OCI-LY7 (cell line): ENCODE data around the gene CORO7. TPM values are rescaled to one million over a fixed set of nuclear protein-coding genes. Genes with fewer than 3 reads are reported as not detected.

ENCODE experiments used
- BruUV-seq: library from RNA; stranded (reverse); fragments of 400-500 nt; replicated peaks from 2 replicates; lab custom pipeline; 2021; lab: Mats Ljungman, UMichigan
- CTCF ChIA-PET: fragments of 300-600 bp; sonication (Branson Sonifier 250); formaldehyde crosslinking; loops from one replicate; lab custom pipeline; 2022; ENCODE audit warnings: antibody characterized with exemption; ENCODE audit not compliant: unreplicated experiment; lab: Charles Lee
- POLR2A ChIA-PET: fragments of 300-600 bp; sonication (Branson Sonifier 250); formaldehyde crosslinking; loops from one replicate; lab custom pipeline; 2022; ENCODE audit warnings: antibody characterized with exemption; lab: Charles Lee
- DNase-seq: peaks from one replicate; pipeline ENCODE4 v3.0.0-alpha.2; 2015; ENCODE audit warnings: low spot score
- H2AFZ ChIP-seq: fragments of 200-600 bp; sonication (generic), shearing (Covaris generic); 2 replicates; pipeline ENCODE4 v1.6.1; 2014; ENCODE audit warnings: mild to moderate bottlenecking, antibody characterized with exemption, low read length, moderate library complexity
- H3K27ac ChIP-seq: fragments of 200-600 bp; sonication (generic); 2 replicates; pipeline ENCODE4 v1.5.1; 2014; ENCODE audit warnings: mixed run types, low read depth, mild to moderate bottlenecking, moderate library complexity, low read length, inconsistent platforms; ENCODE audit not compliant: poor library complexity, severe bottlenecking
- H3K36me3 ChIP-seq: fragments of 200-600 bp; sonication (generic); 2 replicates; pipeline ENCODE4 v1.6.1; 2014; ENCODE audit warnings: mild to moderate bottlenecking, antibody characterized with exemption, low read length, moderate library complexity, mixed read lengths; ENCODE audit not compliant: insufficient read depth
- H3K4me1 ChIP-seq: fragments of 200-600 bp; sonication (generic); 2 replicates; pipeline ENCODE4 v1.5.1; 2014; ENCODE audit warnings: mild to moderate bottlenecking, low read length; ENCODE audit not compliant: insufficient read depth, poor library complexity, severe bottlenecking
- H3K4me2 ChIP-seq: fragments of 200-600 bp; sonication (generic); 2 replicates; pipeline ENCODE4 v1.6.1; 2014; ENCODE audit warnings: mild to moderate bottlenecking, low read length
- H3K4me3 ChIP-seq: fragments of 200-600 bp; sonication (generic); 2 replicates; pipeline ENCODE4 v1.5.1; 2014; ENCODE audit warnings: mild to moderate bottlenecking, low read depth, low read length; ENCODE audit not compliant: poor library complexity, severe bottlenecking
- H3K79me2 ChIP-seq: fragments of 200-600 bp; sonication (generic); 2 replicates; pipeline ENCODE4 v1.6.1; 2016; ENCODE audit warnings: low read depth, mild to moderate bottlenecking, low read length, moderate library complexity, mixed read lengths; ENCODE audit not compliant: insufficient read depth
- H3K9me2 ChIP-seq: fragments of 200-600 bp; sonication (generic); 2 replicates; pipeline ENCODE4 v1.6.1; 2016; ENCODE audit warnings: mild to moderate bottlenecking, low read length, mixed read lengths; ENCODE audit not compliant: insufficient read depth
- H3K9me3 ChIP-seq: fragments of 200-600 bp; sonication (generic); 2 replicates; pipeline ENCODE4 v1.6.1; 2014; ENCODE audit warnings: mild to moderate bottlenecking, mixed run types, low read length, mixed read lengths
- H4K20me1 ChIP-seq: fragments of 200-600 bp; sonication (generic); 2 replicates; pipeline ENCODE4 v1.6.1; 2014; ENCODE audit warnings: mild to moderate bottlenecking, antibody characterized with exemption, low read length, moderate library complexity, mixed read lengths; ENCODE audit not compliant: insufficient read depth
- CTCF ChIP-seq: fragments of 200-600 bp; sonication (generic); conservative IDR thresholded peaks from 2 replicates; pipeline ENCODE4 v1.5.1; 2014; ENCODE audit warnings: mild to moderate bottlenecking, antibody characterized with exemption, low read length, moderate library complexity, mixed read lengths
- EZH2phosphoT487 ChIP-seq: fragments of 200-600 bp; sonication (generic); IDR thresholded peaks from 2 replicates; pipeline ENCODE4 v1.6.1; 2018; ENCODE audit warnings: low read depth, borderline replicate concordance, mild to moderate bottlenecking, mixed run types, antibody characterized with exemption, low read length, moderate library complexity, mixed read lengths
- intact Hi-C: fragments of 100-400 bp; cut with micrococcal nuclease; formaldehyde crosslinking; loops from one replicate; pipeline ENCODE4 v1.10.0; 2022; ENCODE audit not compliant: unreplicated experiment
- total RNA-seq, 2 experiments: library from RNA; depleted of rRNA in 1 of 2; stranded (reverse); fragments of >200 nt in 1 of 2; shearing (Covaris generic) in 1 of 2; gene quantifications; 2 replicates each; pipeline ENCODE4 v1.2.3, GENCODE V29; 2014 to 2022

CORO7 gene
- total RNA-seq, 2 experiments from 2014 or later, result 77.2 to 112 TPM

- CTCF ChIA-PET, result interaction anchor here (0.6 to 1.3 kb wide), 3 partner anchors 10 to 98 kb away, joined by 3 read pairs; no protein-coding TSS in a partner anchor
- H3K4me2 ChIP-seq, result peak within 1 kb of the TSS; percentile 74
- intact Hi-C loops, result no loop called here
- H3K9me3 ChIP-seq, result no peaks in the 10 kb centered on the region
- DNase-seq, result peak; percentile 97
- peak within 1 kb of the TSS; percentile 84; the same call in 1 of the 2 replicates for H2AFZ ChIP-seq
- no peaks in the 10 kb centered on the region for H3K9me2 ChIP-seq
- peak within 1 kb of the TSS; percentile 57 for H3K27ac ChIP-seq
- H3K36me3 ChIP-seq, result peaks cover 34% of the 10 kb centered on the region
- H3K4me3 ChIP-seq, result peak within 1 kb of the TSS; percentile 99
- TF ChIP-seq CTCF (peak; percentile 23; the same call in 1 of the 2 replicates), EZH2phosphoT487 (no peak)
- H3K79me2 ChIP-seq, result peaks cover 41% of the 10 kb centered on the region
- H4K20me1 ChIP-seq, result peaks cover 5% of the 10 kb centered on the region
- BruUV-seq, result no TSS peak
- H3K4me1 ChIP-seq, result peaks cover 18% of the 10 kb centered on the region
- POLR2A ChIA-PET, result interaction anchor here (0.5 to 0.6 kb wide), 2 partner anchors 190 to 1249 kb away, joined by 3 to 4 read pairs; no protein-coding TSS in a partner anchor
Observed at GRCh38 chr16:4350787-4351659, 65.4 kb downstream of the CORO7 start, which contains the start of gene PAM16. Gene PAM16 (minus strand): TSS chr16:4351321. CDS start chr16:4351234, 87 bp downstream.

- no peaks in the 10 kb centered on the region for H3K9me3 ChIP-seq
- H3K79me2 ChIP-seq, result peaks cover 47% of the 10 kb centered on the region
- H3K4me2 ChIP-seq, result peak overlapping the region; percentile 74
- peaks cover 18% of the 10 kb centered on the region for H3K4me1 ChIP-seq
- intact Hi-C loops, result no loop called here
- no TSS peak for BruUV-seq
- H4K20me1 ChIP-seq, result peaks cover 5% of the 10 kb centered on the region
- no peak for TF ChIP-seq EZH2phosphoT487
- TF ChIP-seq CTCF, result no peak
- POLR2A ChIA-PET, result interaction anchor here (0.6 to 1.1 kb wide), 2 partner anchors 10 to 190 kb away, joined by 3 read pairs; no protein-coding TSS in a partner anchor
- no peak overlapping the region for H2AFZ ChIP-seq
- no peak for DNase-seq
- peak overlapping the region; percentile 57 for H3K27ac ChIP-seq
- peak overlapping the region; percentile 99 for H3K4me3 ChIP-seq
- H3K36me3 ChIP-seq, result peaks cover 40% of the 10 kb centered on the region
- CTCF ChIA-PET, result interaction anchor here (0.6 to 1.3 kb wide), 3 partner anchors 10 to 97 kb away, joined by 3 read pairs; no protein-coding TSS in a partner anchor
- no peaks in the 10 kb centered on the region for H3K9me2 ChIP-seq
Observed at GRCh38 chr16:4350365-4350786, 66.0 kb downstream of the CORO7 start.
